Urinary bladder (tissue), 4 donors: ENCODE results near the gene SLC25A6. TPM values are rescaled to one million over a fixed set of nuclear protein-coding genes. Genes with fewer than 3 reads are reported as not detected.
"Not testable (repeated sequence)": the region's sequence is repeated elsewhere in the genome, so short reads cannot be mapped to it uniquely, and the experiment has no call there.

Source experiments
- DNase-seq: peaks from one replicate; pipeline ENCODE4 v3.0.0-alpha.2; 2015; ENCODE audit errors: extremely low spot score
- H3K27ac ChIP-seq: one replicate; pipeline ENCODE4 v1.5.1; 2013; ENCODE audit warnings: low read depth, mild to moderate bottlenecking, moderate library complexity
- H3K36me3 ChIP-seq: one replicate; pipeline ENCODE4 v1.6.1; 2013; ENCODE audit warnings: mild to moderate bottlenecking, moderate library complexity; ENCODE audit not compliant: insufficient read depth
- H3K4me1 ChIP-seq: one replicate; pipeline ENCODE4 v1.6.1; 2013; ENCODE audit warnings: mild to moderate bottlenecking, moderate library complexity; ENCODE audit not compliant: insufficient read depth
- H3K4me3 ChIP-seq: one replicate; pipeline ENCODE4 v1.5.1; 2013; ENCODE audit warnings: low read depth, low read length
- WGBS: extraction: QIAGEN DNeasy Blood & Tissue Kit; methylation state at CpG from one replicate; pipeline ENCODE4 v1.1.7; 2013; 5-methylcytosine and 5-hydroxymethylcytosine counted together
- polyA plus RNA-seq: library from polyadenylated mRNA; stranded (reverse); fragments of 200-250 nt; gene quantifications from one replicate; pipeline ENCODE4 v1.2.3, GENCODE V29; 2013
- total RNA-seq: library from RNA; depleted of rRNA; stranded (reverse); fragments of >200 nt; gene quantifications from one replicate; pipeline ENCODE4 v1.2.3, GENCODE V29; 2014
- donor health status: healthy with polysubstance abuse.
- donor health status: healthy.

Gene SLC25A6
- total and polyA plus RNA-seq, 2 donors = 125 to 587 TPM

DNA sequence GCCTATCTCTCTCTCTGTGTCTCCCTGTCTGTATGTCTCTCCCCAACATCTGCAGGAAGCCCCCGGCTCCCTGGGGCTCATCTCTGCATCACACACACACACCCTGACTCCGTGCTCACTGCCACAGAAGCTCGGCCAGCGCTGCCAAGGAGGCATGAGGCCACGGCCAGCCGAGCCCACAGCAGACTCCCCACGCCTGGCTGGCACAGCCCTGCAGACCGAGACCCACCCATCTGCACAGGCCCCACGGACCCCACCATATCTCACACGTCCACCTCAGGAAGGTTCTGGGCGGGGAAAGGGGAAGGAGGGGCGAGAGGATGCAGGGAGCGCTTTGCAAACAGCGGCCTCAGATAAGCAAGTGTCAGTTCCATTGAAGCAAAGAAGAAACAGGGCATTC, 28.5 kb upstream of the SLC25A6 start:
- Histone ChIP-seq H3K4me1 (no peaks in the 10 kb centered on the region), H3K4me3 (no peak overlapping the region), H3K27ac (no peak overlapping the region), H3K36me3 (peaks cover 6% of the 10 kb centered on the region)
- DNase-seq = no peak
- WGBS = 73% methylated on average over 14 of the region's 14 CpGs

DNA sequence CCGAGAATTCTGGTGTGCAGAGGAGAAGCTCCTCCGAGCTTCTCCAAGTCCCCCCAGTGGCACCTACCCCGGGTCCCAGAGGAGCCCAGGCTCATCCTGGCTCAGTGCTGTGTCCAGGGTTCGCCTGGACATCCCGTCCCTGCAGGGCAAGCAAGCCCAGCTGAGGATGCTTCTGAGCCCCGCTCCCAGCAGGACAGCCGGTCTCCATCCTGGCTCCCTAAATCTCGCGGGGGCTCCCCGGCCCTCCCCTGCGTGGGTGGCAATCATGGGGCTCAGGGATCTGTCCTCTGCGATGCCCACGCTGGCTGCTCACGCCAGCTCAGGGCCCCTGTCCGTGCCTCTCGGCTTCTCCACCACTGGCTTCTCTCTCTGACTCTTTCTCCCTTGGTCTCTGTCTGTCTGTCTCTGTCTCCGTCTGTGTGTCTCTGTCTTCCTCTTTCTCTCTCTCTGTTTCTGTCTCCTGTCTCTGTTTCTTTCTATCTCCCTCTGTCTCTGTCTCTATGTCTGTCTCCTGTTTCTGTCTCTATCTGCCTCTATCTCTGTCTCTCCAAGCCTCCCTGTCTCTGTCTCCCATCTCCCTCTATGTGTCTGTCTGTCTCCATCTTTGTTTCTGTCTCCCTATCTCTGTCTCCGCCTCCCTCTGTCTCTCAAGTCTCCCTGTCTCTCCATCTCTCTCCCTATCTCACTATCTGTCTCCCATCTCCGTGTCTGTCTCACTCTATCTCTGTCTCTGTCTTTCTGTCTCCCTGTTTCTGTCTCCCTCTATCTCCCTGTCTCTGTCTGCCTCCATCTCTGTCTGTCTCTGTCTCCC, 27.8 kb upstream of the SLC25A6 start:
- no peak for DNase-seq
- H3K4me3 ChIP-seq = no peak overlapping the region
- no peak overlapping the region for H3K27ac ChIP-seq
- no peaks in the 10 kb centered on the region for H3K4me1 ChIP-seq
- WGBS = 93% methylated on average over 19 of the region's 19 CpGs
- H3K36me3 ChIP-seq = peaks cover 4% of the 10 kb centered on the region

DNA sequence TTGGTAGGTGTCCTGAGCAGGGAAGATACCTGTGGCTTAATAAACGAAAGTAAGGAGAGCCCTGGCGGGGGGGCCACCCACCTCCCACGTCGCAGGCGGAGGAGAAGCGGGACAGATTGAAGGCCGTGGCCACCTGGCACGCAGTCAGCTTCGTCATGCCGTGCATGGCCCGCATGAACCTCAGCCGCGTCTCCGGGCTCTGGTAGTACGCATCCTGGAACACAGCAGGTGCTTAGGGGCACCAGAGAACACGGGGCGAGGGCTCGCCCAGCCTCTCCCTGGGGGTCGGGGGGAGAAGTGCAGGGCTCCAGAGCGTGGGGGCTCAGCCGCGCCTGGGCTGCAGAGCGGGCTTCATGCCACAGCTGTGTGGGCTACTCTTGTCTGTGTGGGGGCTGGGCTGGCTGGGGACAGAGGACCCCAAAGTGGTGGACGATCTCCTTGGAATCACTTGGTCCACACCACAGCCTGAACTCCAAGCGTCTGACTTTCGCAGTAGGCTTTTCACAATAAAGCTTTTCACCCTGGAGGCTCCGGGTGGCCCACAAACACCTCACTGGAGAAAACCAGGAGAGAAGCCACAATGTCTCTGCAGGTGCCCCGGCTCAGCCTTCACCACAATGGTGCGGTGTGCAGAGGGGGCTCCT, 27.1 kb upstream of the SLC25A6 start:
- peaks cover 4% of the 10 kb centered on the region for H3K36me3 ChIP-seq
- no peaks in the 10 kb centered on the region for H3K4me1 ChIP-seq
- H3K4me3 ChIP-seq = no peak overlapping the region
- no peak for DNase-seq
- 94% methylated on average over 29 of the region's 29 CpGs for WGBS
- H3K27ac ChIP-seq = no peak overlapping the region

DNA sequence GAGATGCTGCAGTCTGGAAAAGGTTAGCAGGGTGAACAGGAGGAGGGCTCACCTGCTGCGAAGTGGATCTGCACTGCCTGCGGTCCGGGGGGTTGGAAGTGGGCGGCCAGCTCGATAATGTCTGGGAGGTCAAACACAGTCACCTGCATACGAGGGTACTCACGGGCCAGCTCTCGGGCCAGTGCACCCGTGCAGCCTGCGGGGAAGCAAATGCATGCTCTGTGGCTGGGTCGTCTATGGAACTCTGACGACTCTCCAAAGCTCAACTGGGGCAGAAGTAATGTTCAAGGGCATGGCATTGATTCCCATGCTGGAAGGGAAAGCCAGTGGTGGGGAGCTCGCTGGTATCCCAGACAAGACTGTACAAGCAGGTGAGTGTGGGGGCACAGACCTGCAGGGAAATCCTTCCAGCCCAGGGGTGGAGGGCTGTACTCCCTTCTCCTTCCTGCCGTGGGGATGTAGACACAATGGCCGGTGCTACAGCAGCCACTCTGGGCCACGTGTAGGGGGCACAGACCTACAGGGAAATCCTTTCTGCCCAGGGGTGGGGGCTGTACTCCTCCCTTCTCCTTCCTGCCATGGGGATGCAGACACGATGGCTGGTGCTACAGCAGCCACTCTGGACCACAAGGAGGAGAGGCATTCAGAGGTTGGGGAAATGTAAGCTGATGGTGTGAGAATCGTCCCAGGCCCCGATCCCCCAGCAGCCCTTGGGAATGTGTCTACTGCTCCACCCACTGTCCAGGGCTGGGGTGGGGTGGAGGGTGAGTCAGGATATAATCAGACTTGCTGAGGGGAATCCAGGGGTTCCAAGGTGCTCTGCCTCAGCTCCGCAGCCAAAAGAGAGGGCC, 26.2 kb upstream of the SLC25A6 start:
- Histone ChIP-seq H3K27ac (no peak overlapping the region), H3K4me1 (no peaks in the 10 kb centered on the region), H3K36me3 (peaks cover 6% of the 10 kb centered on the region), H3K4me3 (no peak overlapping the region)
- DNase-seq = no peak
- 93% methylated on average over 20 of the region's 20 CpGs for WGBS

DNA sequence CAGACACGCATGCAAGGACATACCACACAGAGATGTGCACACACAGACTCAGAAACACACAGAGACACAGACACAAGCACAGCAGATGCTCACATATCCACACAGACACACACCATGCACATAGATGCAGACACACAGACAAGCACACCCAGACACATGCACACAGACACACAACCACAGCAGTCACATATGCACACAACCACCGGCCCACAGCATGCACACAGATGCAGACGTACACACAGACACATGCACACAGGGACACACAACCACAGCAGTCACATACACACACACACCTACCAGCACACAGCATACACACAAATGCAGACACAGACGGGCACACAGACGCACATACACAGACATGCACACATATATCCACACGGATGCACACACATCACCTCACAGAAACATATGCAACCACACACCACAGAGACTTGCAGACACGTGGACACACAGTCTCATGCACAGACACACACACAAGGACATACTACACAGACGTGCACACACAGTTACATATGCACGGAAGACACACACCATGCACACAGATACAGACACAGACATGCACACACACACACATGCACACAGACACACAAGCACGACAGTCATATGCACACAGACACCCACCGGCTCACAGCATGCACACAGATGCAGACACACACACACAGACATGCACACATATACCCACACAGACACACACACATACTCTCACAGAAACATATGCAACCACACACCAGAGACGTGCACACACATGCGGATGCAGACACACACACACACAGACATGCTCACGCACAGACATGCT, 25.2 kb upstream of the SLC25A6 start:
- DNase-seq = no peak
- Histone ChIP-seq H3K36me3 (peaks cover 6% of the 10 kb centered on the region), H3K27ac (no peak overlapping the region), H3K4me1 (no peaks in the 10 kb centered on the region), H3K4me3 (no peak overlapping the region)
- 71% methylated on average over 14 of the region's 14 CpGs for WGBS

DNA sequence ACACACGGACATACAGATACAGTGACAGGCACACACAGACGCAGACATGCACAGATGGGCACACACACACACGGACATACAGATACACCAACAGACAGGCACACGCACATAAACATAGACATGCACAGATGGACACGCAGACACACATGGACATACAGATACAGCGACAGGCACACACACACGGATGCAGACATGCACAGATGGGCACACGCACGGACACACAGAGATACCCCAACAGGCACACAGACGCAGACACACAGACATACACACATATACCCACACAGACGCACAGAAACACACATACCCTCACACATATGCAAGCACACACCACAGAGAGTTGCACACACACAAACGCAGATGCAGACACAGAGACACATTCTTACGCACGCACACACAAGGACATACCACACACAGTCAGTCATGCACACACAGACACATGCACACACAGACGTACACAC, 24.4 kb upstream of the SLC25A6 start:
- Histone ChIP-seq H3K27ac (no peak overlapping the region), H3K36me3 (peaks cover 6% of the 10 kb centered on the region), H3K4me1 (no peaks in the 10 kb centered on the region), H3K4me3 (no peak overlapping the region)
- no peak for DNase-seq
- 73% methylated on average over 15 of the region's 15 CpGs for WGBS

DNA sequence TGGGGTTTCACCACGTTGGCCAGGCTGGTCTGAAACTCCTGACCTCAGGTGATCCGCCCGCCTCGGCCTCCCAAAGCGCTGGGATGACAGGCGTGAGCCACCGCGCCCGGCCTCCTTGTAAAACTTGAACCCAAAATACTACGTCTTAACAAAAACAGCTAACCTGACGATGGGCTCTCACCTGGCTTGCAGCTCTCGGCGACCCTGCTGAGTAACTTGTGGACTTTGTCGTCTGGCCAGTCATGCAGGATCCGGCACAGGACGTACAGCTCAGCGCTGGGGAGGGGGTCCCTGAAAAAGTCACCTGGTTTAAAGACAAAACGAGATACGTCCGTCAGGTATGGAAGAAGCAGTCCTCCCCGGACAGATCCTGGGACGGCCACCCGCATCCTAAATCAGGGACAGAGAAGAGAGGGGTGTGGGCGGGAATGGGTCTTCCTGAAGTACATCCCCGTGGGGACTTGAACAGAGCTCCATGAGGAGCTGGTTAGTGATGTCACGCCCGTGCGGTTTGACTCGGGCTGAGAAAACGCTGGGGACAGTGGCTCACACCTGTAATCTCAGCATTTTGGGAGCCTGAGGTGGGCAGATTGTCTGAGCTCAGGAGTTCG, 20.7 kb upstream of the SLC25A6 start:
- no peak overlapping the region for H3K27ac ChIP-seq
- DNase-seq = no peak
- H3K36me3 ChIP-seq = peaks cover 2% of the 10 kb centered on the region
- 92% methylated on average over 31 of the region's 31 CpGs for WGBS
- H3K4me3 ChIP-seq = no peak overlapping the region
- H3K4me1 ChIP-seq = no peaks in the 10 kb centered on the region

DNA sequence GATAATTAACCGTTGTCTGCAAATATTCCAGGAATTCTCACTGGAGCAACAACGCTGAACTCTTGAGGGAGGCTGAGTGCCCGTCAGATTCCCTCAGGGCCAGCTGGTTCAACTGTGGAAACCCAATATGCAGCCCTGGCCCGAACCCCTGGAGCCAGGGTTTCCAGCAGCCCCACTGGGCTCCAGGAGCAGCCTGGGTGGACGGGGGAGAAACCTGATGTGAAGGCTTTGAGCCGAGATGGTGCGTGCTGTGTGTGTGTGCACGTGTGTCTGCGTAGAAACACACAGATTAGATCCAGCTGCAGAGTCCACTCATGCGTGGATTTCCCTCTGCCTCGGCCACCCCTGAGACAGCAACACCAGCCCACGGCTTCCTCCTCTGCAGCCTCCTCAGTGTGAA, 19.4 kb upstream of the SLC25A6 start:
- H3K36me3 ChIP-seq = peaks cover 2% of the 10 kb centered on the region
- H3K27ac ChIP-seq = no peak overlapping the region
- no peak for DNase-seq
- H3K4me3 ChIP-seq = no peak overlapping the region
- H3K4me1 ChIP-seq = no peaks in the 10 kb centered on the region
- 80% methylated on average over 12 of the region's 12 CpGs for WGBS

DNA sequence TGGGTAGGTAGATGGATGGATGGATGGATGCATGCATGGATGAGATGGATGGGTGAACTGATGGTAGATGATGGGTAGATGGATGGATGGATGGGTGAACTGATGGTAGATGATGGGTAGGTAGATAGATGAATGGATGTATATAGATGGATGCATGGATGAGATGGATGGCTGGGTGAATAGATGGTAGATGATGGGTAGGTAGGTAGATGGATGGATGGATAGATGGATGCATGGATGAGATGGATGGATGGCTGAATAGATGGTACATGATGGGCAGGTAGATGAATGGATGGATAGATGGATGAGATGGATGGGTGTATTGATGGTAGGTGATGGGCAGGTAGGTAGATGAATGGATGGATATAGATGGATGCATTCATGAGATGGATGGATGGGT, 15.1 kb upstream of the SLC25A6 start:
- DNase-seq = no peak
- Histone ChIP-seq H3K4me3 (no peak overlapping the region), H3K4me1 (no peaks in the 10 kb centered on the region), H3K27ac (no peak overlapping the region), H3K36me3 (no peaks in the 10 kb centered on the region)

DNA sequence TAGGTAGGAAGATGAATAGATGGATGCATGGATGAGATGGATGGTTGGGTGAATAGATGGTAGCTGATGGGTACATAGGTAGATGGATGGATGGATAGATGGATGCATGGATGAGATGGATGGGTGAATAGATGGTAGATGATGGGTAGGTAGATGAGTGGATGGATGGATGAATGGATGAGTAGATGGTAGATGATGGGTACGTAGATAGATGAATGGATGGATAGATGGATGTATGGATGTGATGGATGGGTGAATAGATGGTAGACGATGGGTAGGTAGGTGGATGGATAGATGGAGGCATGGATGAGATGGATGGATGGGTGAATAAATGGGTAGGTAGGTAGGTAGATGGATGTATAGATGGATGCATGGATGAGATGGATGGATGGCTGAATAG, 13.9 kb upstream of the SLC25A6 start:
- DNase-seq, H3K4me1 ChIP-seq, H3K27ac ChIP-seq, H3K36me3 ChIP-seq, H3K4me3 ChIP-seq: not testable (repeated sequence)
- WGBS = 93% methylated on average over 2 of the region's 2 CpGs

DNA sequence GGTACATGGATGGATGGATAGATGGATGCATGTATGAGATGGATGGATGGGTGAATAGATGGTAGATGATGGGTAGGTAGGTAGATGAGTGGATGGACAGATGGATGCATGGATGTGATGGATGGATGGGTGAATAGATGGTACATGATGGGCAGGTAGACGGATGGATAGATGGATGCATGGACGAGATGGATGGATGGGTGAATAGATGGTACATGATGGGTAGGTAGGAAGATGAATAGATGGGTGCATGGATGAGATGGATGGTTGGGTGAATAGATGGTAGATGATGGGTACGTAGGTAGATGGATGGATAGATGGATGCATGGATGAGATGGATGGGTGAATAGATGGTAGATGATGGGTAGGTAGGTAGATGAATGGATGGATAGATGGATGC, 12.0 kb upstream of the SLC25A6 start:
- not testable (repeated sequence) for H3K36me3 ChIP-seq, H3K4me3 ChIP-seq, DNase-seq, H3K4me1 ChIP-seq, H3K27ac ChIP-seq
- WGBS = 97% methylated on average over 3 of the region's 3 CpGs

DNA sequence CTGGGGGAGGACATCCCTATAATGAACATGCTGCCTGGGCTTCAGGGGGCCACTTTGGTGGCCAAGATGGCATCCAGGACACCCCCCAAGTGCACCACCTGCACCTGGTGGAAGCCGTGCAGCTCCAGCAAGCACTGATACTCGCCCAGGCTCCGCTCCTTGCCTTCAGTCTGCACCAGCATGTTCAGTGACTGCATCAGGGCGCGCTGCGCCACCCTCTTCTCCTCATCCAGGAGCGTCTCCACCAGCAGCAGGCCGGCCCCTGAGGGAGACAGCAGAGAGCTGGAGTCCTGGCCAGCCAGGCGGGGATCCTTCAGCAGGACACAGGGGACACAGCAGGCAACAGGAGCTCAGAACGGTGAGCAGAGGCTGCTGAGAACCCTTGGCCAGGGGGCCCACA, 11.3 kb upstream of the SLC25A6 start:
- 96% methylated on average over 10 of the region's 10 CpGs for WGBS
- no peak for DNase-seq
- Histone ChIP-seq H3K36me3 (no peaks in the 10 kb centered on the region), H3K27ac (no peak overlapping the region), H3K4me1 (no peaks in the 10 kb centered on the region), H3K4me3 (no peak overlapping the region)
